Measurements from ENCODE around the gene CTSD.

- no peak for TF ChIP-seq POLR2A (IDR thresholded peaks at IDR 0.05)
- TF ChIP-seq CTCF (IDR thresholded peaks at IDR 0.05) = no peak
- no peak for TF ChIP-seq EP300 (IDR thresholded peaks at IDR 0.05)
- no peak for TF ChIP-seq POLR2AphosphoS5 (IDR thresholded peaks at IDR 0.05)
These were observed 47.0 kb upstream of the CTSD start for GRCh38 chr11:1810761-1811160.
